Neutrophil (primary cell): ENCODE measurements around the gene CNNM4.
A peak's percentile ranks its signal among the peaks of the same experiment; 100 is the strongest.

Experiments
- H3K27ac ChIP-seq: fragments of 200-600 bp; sonication (generic); 2 replicates; pipeline ENCODE4 v1.5.1; 2016; ENCODE audit warnings: mild to moderate bottlenecking, moderate library complexity
- H3K27me3 ChIP-seq: fragments of 200-600 bp; sonication (generic); 2 replicates; pipeline ENCODE4 v1.6.0; 2016; ENCODE audit warnings: mild to moderate bottlenecking
- H3K36me3 ChIP-seq: fragments of 200-600 bp; sonication (generic); 2 replicates; pipeline ENCODE4 v1.5.1; 2017
- H3K4me1 ChIP-seq, 2 experiments: fragments of 200-600 bp in 1 of 2; sonication (generic) in 1 of 2; 1 replicate in 1 of 2; 2 replicates in 1 of 2; pipeline versions ENCODE4 v1.5.1 to v1.6.1; 2013 to 2016; ENCODE audit warnings: low read depth in 1 of 2, low read length in 1 of 2, mild to moderate bottlenecking in 1 of 2, moderate library complexity in 1 of 2; ENCODE audit not compliant: control insufficient read depth in 1 of 2, insufficient read depth in 1 of 2
- H3K4me3 ChIP-seq, 2 experiments: fragments of 200-600 bp in 1 of 2; sonication (generic) in 1 of 2; 1 replicate in 1 of 2; 2 replicates in 1 of 2; pipeline ENCODE4 v1.5.1; 2013 to 2016; ENCODE audit warnings: low read depth in 1 of 2, low read length in 1 of 2, mild to moderate bottlenecking in 1 of 2, moderate library complexity in 1 of 2
- H3K9me3 ChIP-seq: fragments of 200-600 bp; sonication (generic); 2 replicates; pipeline ENCODE4 v1.5.1; 2016
- CTCF ChIP-seq: fragments of 200-600 bp; sonication (generic); IDR thresholded peaks from 2 replicates; pipeline ENCODE4 v1.5.1; 2016; ENCODE audit warnings: antibody characterized with exemption

CNNM4 gene

GRCh38 chr2:96837575-96837974 is 76.9 kb downstream of the CNNM4 start:
- Histone ChIP-seq H3K36me3 (peaks cover 26% of the 10 kb centered on the region), H3K27me3 (peaks cover 9% of the 10 kb centered on the region), H3K4me3 (no peak overlapping the region), H3K9me3 (no peaks in the 10 kb centered on the region), H3K4me1 (peaks cover 7 to 10% of the 10 kb centered on the region in 2 experiments), H3K27ac (no peak overlapping the region)
- no peak for TF ChIP-seq CTCF

- Histone ChIP-seq H3K36me3 (peaks cover 16% of the 10 kb centered on the region), H3K4me1 (peaks cover 7 to 10% of the 10 kb centered on the region in 2 experiments), H3K4me3 (no peak overlapping the region), H3K9me3 (no peaks in the 10 kb centered on the region), H3K27me3 (peaks cover 9% of the 10 kb centered on the region), H3K27ac (no peak overlapping the region)
- TF ChIP-seq CTCF, result no peak
These were observed 77.9 kb downstream of the CNNM4 start for GRCh38 chr2:96838345-96839292.

GRCh38 chr2:96839293-96839874 is 78.7 kb downstream of the CNNM4 start:
- H3K4me3 ChIP-seq, result peak overlapping the region in 1 of 2 experiments; percentile 30
- H3K9me3 ChIP-seq, result no peaks in the 10 kb centered on the region
- peaks cover 7 to 10% of the 10 kb centered on the region in 2 experiments for H3K4me1 ChIP-seq
- peaks cover 9% of the 10 kb centered on the region for H3K27me3 ChIP-seq
- H3K36me3 ChIP-seq, result peaks cover 10% of the 10 kb centered on the region
- no peak overlapping the region for H3K27ac ChIP-seq
- TF ChIP-seq CTCF, result no peak

GRCh38 chr2:96839875-96840850 is 79.5 kb downstream of the CNNM4 start:
- H3K27me3 ChIP-seq, result peaks cover 9% of the 10 kb centered on the region
- H3K4me3 ChIP-seq, result peak overlapping the region in 1 of 2 experiments; percentile 30
- peaks cover 7 to 10% of the 10 kb centered on the region in 2 experiments for H3K4me1 ChIP-seq
- peaks cover 5% of the 10 kb centered on the region for H3K36me3 ChIP-seq
- no peaks in the 10 kb centered on the region for H3K9me3 ChIP-seq
- no peak overlapping the region for H3K27ac ChIP-seq
- no peak for TF ChIP-seq CTCF
